GM18511 (cell line): Measurements from ENCODE around the gene TSSC4.
A peak's percentile ranks its signal among the peaks of the same experiment; 100 is the strongest.

Experiments
- ATAC-seq: cut with Tn5 transposase; IDR thresholded peaks from one replicate; pipeline ENCODE4 v1.9.1; 2021; ENCODE audit warnings: mild to moderate bottlenecking, moderate library complexity; ENCODE audit not compliant: unreplicated experiment

Gene TSSC4

DNA sequence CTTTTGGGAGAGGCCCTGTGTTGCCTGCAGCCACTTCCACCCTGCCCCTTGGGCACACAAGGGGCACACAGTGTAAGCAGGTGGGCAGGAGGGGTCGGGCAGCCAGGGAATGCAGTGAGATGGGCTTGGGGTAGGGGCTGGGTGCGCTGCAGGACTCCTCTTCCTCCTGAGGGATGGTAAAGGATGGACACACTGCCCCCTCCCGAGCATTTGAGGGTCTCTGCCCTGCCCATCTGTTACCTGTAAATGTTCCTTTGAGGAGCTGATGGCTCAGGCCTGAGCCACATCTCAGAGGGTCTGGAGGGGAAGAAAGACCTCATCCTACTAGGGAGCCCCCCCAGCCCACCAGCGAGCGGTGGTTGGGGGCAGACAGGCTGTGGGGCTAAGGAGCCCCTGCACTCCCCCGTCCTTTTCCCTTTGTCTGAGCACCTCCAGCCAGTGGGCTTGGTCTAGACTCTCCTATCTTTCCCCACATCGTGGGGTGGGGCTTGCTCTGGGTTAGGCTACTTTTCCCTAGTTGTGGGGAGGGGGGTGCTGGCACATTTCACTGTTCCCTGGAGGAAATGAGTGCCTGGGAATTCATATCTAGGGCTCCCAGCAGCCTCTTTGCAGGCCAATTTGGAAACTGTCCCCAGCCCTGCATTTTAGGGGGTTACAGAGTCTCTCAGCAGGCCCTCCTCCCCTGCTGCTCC, 1.7 kb upstream of the TSSC4 start:
- ATAC-seq = no peak

DNA sequence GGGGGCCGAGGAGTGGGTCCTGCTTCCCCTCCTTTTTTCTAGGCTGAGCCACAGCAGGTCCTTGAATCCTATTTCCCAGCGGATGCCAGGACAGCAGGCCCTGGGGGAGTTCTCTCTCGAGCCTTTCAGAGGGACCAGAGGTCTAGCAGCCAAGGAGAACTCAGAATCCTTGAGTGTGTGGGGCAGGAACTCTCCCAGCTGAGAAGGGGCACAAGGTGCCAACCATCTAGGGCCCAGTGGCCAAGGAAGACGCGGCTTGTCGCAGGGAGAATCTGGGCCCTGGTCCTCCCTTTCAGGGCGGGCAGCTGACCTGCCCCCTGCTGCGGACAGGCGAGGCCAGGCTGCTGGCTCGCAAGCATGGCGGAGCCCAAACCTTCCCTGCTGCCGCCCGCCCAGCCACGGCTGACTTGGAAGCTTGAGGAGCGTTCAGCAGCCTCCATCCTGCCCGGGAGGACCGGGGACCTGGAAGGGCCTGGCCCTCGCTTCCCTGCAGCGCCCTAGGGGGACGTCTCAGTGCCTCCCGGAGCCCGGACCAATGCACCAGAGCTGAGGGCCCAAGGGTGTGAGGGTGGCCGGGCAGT, 972 bp upstream of the TSSC4 start:
- ATAC-seq = peak; percentile 4

DNA sequence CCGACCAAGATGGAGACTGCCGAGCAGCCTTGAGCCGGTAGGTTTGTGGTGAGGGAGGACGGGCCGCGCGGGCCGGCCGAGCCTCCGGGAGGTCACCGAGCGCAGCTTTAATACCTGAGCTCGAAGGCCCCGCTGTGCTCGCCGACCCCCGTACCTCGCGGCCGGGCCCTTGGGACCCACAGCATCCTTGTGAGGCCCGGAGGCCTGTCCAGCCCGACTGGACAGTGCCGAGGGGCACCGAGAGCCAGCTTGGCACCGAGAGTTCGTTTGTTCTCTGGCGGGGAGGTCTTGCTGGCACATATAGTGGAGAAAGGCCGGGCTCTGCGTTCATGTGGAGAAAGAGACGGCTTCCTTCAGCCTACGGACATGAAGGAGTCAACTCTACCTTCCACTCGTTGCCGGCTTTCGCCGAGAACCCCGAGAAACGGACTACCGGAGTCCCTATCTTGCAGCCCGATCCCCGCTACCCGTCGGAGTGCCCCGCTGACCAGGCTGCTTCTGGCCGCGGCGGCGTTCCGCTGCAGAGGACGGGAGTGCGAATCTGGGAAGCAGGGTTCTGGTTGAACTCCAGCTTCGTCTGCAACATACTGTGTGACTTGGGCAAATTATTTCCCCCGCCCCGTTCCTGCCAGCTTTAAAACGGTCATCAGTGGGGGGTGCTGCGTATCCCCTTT, 349 bp downstream of the TSSC4 start:
- peak; percentile 9 for ATAC-seq

DNA sequence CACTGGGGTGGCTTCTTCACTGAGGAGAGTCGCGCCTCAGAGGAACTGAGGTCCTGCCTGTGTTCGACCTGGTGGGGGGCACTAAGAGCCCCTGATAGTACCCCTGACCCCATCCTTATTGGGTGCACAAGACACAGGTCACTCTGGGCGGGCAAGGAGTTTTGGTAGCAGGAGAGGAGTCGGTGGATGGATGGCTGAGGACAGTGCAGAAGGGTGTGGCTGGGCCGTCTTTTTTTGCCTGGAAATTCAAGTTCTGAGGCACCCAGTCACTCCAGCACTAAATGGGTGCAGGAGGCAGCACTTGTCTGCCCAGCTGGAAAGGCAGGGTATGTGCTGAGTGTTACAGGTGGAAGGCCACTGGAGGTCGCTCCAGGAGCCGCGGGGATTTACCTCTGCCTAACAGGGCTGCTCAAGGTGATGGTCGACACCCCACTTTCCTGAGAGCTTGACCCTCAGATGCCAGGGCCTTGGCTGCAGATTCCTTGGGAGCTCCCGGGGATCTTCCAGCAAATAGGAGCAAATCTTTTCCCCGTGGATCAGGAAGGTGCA, 960 bp downstream of the TSSC4 start:
- ATAC-seq = no peak

DNA sequence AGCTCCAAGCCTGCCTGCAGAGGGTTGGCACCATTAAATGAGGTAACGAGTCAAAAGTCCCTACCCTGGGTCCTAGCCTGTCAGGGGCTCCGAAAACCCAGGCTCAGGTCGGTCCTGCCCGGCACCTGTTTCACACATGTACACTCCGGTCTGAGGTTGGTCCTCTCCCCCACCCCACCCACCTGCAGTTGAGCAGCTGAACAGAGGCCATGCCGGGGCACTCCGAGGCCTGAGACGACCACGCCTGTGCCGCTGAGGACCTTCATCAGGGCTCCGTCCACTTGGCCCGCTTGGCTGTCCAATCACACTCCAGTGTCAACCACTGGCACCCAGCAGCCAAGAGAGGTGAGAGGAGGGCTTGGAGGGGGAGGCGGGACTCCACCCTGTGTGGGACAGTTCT, 1.6 kb downstream of the TSSC4 start:
- no peak for ATAC-seq

DNA sequence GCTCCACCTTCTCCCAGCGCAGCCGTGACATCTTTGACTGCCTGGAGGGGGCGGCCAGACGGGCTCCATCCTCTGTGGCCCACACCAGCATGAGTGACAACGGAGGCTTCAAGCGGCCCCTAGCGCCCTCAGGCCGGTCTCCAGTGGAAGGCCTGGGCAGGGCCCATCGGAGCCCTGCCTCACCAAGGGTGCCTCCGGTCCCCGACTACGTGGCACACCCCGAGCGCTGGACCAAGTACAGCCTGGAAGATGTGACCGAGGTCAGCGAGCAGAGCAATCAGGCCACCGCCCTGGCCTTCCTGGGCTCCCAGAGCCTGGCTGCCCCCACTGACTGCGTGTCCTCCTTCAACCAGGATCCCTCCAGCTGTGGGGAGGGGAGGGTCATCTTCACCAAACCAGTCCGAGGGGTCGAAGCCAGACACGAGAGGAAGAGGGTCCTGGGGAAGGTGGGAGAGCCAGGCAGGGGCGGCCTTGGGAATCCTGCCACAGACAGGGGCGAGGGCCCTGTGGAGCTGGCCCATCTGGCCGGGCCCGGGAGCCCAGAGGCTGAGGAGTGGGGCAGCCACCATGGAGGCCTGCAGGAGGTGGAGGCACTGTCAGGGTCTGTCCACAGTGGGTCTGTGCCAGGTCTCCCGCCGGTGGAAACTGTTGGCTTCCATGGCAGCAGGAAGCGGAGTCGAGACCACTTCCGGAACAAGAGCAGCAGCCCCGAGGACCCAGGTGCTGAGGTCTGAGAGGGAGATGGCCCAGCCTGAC, 2.5 kb downstream of the TSSC4 start:
- no peak for ATAC-seq

DNA sequence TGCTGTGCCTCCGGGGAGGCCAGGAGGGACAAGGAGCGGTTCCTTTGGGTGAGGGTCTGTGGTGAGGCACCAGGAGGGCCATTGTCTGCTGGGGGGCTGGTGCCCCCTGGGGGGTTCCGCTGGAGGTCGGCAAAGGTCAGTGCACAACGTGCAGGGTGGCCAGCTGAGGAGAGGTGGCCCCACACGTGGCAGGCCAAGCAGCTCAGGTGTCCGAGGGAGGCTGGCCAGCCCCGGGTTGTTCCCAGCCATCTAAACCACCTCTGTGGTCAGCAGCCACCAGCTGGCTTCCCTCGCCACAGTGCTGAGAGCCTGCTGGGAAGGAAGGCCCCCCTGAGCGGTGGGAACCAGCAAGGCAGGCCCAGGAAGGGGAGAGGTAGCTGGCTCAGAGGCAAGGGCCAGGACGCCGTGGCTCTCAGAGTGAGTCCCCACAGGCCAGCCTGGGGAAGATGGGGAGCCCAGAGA, 4.2 kb downstream of the TSSC4 start:
- no peak for ATAC-seq

DNA sequence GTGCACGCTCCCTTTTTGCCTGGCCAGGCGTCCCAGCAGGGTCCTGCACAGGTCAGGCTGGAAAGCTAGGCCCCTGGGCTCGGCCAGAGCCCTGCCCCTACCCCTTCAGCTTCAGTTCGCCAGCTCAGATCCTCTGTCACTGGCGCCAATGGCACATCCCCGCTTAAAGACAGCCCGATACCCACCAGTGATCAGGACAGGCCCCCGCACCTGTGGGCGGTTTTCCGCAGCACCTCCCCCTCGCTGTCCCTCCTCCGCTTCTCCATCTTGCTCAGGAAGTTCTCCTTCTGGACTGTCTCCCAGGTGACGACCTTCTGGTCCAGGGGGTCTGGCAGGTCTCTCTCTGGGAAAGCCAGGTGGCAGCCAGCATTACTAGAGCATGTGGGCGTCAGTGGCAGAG, 5.9 kb downstream of the TSSC4 start:
- no peak for ATAC-seq

DNA sequence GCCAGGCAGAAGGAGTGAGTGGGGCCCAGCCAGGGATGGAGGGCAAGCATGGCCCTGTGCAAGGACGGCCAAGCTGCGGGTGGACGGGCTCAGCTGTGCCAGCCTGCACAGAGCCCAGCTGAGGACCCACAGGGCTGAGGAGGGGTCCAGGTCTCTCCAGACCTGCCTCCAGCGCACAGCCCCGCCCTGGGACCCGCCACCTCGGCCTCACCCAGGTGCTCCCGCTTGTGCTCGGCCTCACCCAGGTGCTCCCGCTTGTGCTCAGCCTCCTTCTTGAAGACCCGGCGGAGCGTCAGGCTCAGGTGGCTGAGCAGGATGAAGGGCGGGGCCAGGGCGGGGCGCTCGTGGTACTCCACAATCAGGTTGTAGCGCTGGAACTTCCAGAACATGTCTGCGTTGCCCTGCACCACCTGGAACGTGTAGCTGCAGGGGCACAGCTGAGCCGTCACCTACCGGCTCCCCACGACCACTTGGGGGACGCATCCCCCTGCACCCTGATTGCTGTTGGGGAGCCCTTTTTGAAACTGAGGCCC, 6.4 kb downstream of the TSSC4 start:
- no peak for ATAC-seq

DNA sequence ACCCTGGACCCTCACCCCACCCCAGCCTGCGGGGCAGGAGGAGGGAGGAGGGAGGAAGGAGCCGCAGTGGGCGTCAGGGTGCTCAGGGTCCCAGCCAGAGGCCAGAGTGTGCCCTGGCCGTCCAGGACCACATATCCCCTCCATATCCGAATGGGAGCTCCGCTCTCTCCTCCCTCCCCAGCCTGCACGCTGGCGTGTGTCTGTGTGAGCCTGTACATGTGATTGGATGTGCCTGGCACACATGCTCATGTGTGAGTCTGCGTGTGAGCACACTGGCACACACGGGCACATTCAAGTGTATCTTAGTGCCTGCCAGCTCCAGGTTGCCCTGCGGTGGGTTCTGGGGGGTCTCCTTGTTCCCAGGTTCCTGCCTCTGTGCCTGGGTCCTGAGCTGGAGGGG, 8.1 kb downstream of the TSSC4 start:
- no peak for ATAC-seq

DNA sequence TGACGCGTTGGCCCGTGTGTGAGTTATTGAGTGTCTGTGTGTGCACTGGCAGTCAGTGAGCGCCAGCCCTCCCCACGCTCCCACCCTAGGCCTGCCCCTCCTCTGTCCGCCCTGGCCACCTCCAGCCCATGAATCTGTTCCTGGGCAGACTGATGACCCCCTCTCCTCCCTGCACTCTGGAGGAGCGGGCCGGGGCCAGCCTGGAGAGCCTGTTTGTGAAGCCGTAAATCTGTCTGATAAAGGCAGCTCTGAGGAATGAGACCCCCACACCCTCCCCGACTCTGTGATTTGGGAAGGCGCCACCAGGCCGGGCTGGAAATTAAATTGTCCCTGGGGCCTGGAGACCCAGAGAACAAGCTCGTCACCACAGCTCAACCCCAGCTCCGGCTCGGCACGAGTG, 8.6 kb downstream of the TSSC4 start:
- no peak for ATAC-seq

DNA sequence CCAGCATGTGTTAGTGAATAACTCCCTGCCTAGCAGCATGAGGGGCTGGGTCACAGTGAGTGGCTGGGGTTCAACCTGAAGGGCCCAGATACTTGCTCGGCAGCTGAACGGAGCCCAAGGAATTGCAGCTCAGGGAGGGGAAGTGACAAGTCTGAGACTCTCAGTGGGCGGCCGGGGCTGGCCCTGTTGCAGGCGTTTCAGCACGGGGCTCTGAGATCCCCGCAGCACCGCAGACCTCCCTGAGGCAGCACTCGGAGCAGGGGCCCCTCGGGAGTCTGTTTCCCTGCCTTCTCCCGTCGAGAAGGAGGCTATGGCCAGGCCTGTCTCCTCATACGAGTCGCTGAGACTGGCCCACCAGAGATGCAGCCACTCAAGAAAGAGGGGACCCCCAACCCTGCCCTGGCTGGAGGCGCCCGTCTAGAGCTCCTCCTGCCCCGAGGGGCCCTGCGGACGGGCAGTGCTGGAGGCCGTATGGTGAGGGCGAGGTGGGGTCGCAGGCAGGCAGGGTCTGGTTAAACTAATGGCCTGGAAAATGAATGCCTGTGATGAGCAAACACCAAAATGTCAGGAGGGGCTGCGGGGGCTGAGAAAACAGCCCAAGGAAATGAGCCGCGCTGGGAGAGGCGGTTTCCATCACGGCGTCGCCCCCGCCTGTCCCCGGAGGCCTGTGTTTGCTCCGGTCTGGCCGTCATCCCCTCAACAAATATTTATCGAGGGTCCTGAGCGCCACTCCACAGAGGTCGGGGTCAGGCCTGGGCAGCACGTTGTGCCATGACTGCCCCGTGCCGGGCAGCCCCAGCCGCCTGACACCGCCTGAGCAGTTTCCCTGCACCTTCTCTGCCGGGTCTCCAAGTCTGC, 9.3 kb downstream of the TSSC4 start:
- no peak for ATAC-seq

DNA sequence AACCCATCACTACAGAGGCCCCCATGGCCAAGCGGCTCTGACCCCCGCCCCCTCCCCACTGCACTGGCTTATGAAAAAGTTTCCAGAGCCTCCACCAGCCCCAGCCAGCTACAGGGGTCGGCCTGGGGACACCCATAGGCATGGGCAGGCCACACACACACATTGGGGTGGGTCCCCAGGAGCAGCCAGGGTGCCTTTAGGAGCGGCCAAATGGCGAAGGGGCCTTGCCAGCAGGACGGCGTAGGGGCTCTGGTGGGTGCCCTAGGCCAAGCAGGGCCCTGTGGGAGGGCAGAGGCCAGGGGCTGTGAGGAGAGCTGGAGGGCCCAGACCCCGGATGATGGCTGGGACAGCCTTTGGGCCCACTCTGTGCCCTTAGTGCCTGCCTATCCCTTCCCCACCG, 10.1 kb downstream of the TSSC4 start:
- ATAC-seq = no peak

DNA sequence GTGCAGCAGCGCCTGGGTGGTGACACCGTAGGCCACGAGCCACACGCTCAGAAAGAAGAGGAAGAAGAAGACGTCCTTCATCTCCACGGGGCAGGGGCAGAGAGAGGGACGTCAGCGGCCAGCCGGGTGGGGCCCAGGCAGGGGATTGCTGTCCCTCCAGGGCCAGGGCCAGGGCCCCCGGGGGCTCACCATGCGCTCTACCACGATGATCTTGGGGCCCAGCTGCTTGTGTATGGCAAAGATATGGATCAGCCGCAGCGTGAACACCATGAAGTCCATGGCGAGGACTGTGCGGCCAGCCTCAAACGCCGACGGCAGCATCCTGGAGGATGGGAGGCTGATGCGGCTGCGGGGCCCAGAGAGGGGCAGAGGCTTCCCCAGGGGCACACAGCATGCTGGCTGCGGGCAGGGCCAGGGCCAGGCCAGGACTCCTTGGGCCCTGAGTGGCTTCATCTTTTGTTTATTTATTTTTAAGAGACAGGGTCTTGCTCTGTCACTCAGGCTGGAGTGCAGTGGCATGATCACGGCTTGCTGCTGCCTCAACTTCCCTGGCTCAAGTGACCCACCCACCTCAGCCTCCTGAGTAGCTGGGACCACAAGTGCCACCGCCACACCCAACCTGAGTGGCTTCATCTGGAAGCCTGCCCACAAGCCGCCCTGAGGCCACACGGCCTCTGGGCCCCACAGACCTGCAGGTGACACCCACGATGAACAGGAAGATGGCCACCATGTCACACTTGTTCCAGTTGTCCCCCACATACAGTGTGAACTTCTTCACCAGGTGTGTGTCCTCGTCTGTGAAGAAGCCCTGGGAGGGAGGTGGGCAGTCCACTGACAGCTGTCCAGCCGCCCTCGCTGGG, 11.1 kb downstream of the TSSC4 start:
- no peak for ATAC-seq

DNA sequence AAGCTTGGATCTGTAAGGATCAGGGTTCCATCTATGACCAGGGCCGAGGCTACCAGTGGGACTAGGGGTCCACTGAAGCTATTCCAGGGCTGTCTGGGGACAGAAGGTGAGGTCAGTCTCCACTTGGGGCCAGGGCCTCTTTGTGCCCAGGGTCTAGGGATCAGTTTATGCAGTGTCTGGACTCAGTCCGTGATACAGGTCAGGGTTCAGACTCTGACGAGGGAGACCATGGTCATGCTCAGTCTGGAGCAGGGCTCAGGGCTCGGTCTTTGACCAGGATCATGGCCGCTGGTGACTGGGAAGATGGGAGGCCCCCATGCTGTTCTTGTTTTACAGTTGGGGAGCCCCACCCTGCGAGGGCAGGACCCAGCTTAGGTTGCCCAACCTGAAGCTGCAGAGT, 11.8 kb downstream of the TSSC4 start:
- no peak for ATAC-seq

DNA sequence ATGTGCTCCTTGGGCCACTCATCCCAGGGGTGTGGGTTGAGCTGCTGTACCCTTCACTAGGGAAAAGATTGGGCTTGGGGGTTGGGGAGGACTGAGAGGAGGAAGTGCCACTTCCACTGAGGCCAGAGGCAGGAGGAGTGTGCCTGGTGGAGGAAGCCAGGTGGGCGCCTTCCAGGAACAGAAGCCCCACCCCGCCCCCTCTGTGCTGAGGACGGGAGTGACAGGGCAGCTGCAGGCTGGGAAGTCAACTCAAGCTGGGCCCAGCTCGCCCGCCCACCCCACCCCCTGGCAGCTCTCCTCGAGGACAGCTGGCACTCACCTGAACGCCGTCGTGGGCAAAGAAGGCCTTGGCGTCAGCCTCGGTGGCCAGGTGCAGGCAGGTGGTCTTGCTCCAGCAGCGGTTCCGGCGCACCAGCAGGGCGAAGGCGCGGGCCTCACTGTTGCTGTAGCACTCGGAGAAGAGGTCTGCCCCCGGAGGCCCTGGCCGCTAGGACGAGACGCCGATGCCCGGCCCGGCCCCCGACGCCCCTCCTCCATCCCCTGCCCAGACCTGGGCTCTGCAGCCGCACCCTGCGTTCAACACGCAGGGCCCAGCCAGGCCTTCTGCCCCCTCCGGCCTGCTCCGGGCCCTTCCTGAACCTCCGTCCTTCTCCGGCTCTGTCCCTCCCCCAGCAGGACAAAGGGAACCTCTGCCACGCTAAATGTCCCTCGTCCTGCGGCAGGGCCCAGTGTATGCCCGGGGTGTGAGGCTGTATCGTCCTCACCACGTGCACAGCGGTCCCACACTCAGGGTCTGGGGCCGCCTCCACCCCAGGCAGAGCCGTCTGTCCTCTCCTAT, 13.4 kb downstream of the TSSC4 start:
- ATAC-seq = no peak

DNA sequence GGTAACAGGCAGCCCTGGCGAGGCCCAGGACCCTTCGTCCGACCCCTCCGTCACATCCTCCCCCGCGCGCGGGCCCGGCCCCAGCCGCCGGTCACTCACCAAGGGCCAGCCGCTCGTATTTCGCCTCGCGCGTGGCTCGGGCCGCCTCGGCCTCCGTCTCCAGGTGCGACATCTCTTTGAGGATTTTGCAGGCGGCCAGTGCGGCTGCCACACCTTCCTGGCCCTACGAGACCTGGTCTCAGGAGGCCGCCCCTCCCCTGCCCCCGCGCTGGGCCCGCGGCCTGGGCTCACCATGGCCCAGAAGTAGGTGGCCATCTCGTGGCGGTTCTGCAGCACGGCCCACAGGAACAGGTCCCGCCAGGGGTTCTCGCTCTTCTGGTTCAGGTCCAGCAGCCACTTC, 14.1 kb downstream of the TSSC4 start:
- no peak for ATAC-seq

DNA sequence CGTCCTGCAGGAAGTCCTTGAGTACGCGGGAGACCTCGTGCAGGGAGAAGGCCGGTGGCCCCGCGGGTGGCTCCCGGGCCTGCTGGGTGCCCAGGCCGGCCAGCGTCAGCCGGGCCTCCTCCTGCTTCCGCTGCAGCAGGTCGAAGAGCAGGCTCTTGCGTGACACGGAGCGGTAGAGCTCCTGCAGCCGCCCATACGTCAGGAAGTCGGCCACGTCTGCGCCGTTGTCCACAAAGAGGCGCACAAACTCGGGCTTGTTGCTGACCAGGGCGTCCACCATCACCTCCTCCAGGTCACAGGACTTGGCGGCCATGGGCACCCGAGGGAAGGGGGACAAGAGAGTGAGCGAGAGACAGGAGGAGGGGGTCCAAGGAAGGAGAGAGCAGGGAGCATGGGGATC, 14.6 kb downstream of the TSSC4 start:
- no peak for ATAC-seq
